Thoracic aorta (tissue), 2 donors: ENCODE results near the gene B4GALT7. TPM values are rescaled to one million over a fixed set of nuclear protein-coding genes. Genes with fewer than 3 reads are reported as not detected.

Experiments
- ATAC-seq: fragments of 150-250 bp; one replicate; pipeline ENCODE4 v1.8.0; 2017; ENCODE audit warnings: low read depth; ENCODE audit not compliant: insufficient number of reproducible peaks, low FRiP score
- DNase-seq: peaks from one replicate; pipeline ENCODE4 v3.0.0-alpha.2; 2020; ENCODE audit warnings: low spot score
- H3K27ac ChIP-seq, 2 donors: fragments of 200-600 bp; sonication (generic); 1 replicate in 1 of 2; 2 replicates in 1 of 2; pipeline ENCODE4 v1.5.1; 2016; ENCODE audit warnings: mild to moderate bottlenecking in 2 of 2, moderate library complexity in 2 of 2
- H3K27me3 ChIP-seq: fragments of 200-600 bp; sonication (generic); replicated peaks from 2 replicates; pipeline ENCODE4 v1.6.0; 2016; ENCODE audit warnings: mild to moderate bottlenecking; ENCODE audit not compliant: insufficient read depth
- H3K36me3 ChIP-seq: fragments of 200-600 bp; sonication (generic); one replicate; pipeline ENCODE4 v1.5.1; 2016
- H3K4me1 ChIP-seq, 2 donors: fragments of 200-600 bp; sonication (generic); 1 replicate in 1 of 2; 2 replicates in 1 of 2; pipeline versions ENCODE4 v1.5.1 to v1.6.0; 2016; ENCODE audit warnings: low read depth in 2 of 2, mild to moderate bottlenecking in 1 of 2; ENCODE audit not compliant: control insufficient read depth in 1 of 2
- H3K4me3 ChIP-seq: fragments of 200-600 bp; sonication (generic); 2 replicates; pipeline ENCODE4 v1.5.1; 2016; ENCODE audit warnings: mild to moderate bottlenecking
- H3K9me3 ChIP-seq: fragments of 200-600 bp; sonication (generic); 2 replicates; pipeline ENCODE4 v1.5.1; 2016
- total RNA-seq, 2 donors: library from RNA; depleted of rRNA; stranded (reverse); fragments of >200 nt; gene quantifications; one replicate each; pipeline versions ENCODE4 v1.1.0 to v1.2.3, GENCODE V29; 2016
- TF ChIP-seq, protein P1 (sequence below): fragments of 200-600 bp; sonication (generic); IDR thresholded peaks from one replicate; pipeline ENCODE4 v1.5.1; 2019; ENCODE audit warnings: antibody characterized with exemption

B4GALT7 gene
- total RNA-seq, 2 donors from 2014 or later = 17.8 to 29.8 TPM

DNA sequence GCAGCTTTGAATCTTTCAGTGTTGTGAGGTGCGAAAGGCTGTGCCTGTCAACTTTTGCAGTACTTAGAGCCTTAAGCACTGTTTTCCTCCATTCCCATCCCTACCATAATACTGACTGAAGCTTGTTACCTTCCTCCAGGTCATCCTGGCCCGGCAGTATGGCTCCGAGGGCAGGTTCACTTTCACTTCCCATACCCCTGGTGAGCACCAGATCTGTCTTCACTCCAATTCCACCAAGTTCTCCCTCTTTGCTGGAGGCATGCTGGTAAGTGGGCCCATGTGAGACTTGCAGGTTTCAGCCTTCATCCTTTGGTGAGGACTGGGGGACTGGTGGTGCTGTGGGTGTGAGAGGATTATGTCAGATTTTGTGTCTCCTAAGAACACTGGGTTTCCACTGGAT is 6.4 kb upstream of the B4GALT7 start:
- ATAC-seq = no peak
- no peak for DNase-seq
- no peaks in the 10 kb centered on the region for H3K9me3 ChIP-seq
- TF ChIP-seq, protein P1, sequence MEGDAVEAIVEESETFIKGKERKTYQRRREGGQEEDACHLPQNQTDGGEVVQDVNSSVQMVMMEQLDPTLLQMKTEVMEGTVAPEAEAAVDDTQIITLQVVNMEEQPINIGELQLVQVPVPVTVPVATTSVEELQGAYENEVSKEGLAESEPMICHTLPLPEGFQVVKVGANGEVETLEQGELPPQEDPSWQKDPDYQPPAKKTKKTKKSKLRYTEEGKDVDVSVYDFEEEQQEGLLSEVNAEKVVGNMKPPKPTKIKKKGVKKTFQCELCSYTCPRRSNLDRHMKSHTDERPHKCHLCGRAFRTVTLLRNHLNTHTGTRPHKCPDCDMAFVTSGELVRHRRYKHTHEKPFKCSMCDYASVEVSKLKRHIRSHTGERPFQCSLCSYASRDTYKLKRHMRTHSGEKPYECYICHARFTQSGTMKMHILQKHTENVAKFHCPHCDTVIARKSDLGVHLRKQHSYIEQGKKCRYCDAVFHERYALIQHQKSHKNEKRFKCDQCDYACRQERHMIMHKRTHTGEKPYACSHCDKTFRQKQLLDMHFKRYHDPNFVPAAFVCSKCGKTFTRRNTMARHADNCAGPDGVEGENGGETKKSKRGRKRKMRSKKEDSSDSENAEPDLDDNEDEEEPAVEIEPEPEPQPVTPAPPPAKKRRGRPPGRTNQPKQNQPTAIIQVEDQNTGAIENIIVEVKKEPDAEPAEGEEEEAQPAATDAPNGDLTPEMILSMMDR = no peak
- H3K4me3 ChIP-seq = no peak overlapping the region
- H3K36me3 ChIP-seq = peaks cover 29% of the 10 kb centered on the region
- H3K4me1 ChIP-seq = peaks cover 8 to 19% of the 10 kb centered on the region in 2 donors
- no peaks in the 10 kb centered on the region for H3K27me3 ChIP-seq
- no peak overlapping the region for H3K27ac ChIP-seq

DNA sequence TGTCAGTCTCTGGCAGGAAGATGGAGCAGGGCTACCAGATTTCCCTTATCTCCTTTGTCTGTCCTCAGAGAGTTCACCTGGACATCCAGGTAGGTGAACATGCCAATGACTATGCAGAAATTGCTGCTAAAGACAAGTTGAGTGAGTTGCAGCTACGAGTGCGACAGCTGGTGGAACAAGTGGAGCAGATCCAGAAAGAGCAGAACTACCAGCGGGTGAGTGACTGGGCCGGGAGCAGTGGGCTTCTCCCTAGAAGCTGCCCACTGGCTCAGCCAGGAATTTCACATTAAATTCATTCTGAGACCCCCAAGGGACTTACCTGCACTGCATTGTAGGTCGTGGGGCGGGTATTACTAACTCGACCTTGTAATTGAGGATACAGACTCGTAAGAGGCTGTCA is 5.9 kb upstream of the B4GALT7 start:
- DNase-seq (no peak), ATAC-seq (no peak)
- H3K27me3 ChIP-seq = no peaks in the 10 kb centered on the region
- TF ChIP-seq, protein P1 = no peak
- H3K27ac ChIP-seq = no peak overlapping the region
- peaks cover 29% of the 10 kb centered on the region for H3K36me3 ChIP-seq
- no peaks in the 10 kb centered on the region for H3K9me3 ChIP-seq
- H3K4me3 ChIP-seq = no peak overlapping the region
- peaks cover 9 to 19% of the 10 kb centered on the region in 2 donors for H3K4me1 ChIP-seq

DNA sequence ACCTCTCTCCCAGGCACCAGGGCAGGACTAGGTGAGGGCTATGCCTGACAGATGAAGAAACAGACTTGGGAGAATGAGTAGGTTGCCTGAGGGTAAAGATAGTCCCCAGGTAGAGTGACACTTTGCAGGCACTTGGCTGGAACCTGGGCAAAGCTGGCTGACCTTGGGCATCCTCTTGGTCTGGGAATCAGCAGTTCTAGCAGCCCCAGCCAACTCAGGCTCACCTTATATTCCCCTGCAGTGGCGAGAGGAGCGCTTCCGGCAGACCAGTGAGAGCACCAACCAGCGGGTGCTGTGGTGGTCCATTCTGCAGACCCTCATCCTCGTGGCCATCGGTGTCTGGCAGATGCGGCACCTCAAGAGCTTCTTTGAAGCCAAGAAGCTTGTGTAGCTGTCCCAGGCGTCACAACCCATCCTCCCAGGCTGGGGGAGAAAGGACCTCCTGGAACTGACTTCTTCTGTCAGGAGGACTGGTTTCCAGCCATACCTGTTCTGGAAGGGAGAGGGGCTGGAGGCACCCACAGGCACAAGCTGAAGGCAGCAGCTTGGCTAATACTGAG is 4.8 kb upstream of the B4GALT7 start:
- Histone ChIP-seq H3K9me3 (no peaks in the 10 kb centered on the region), H3K27ac (no peak overlapping the region), H3K4me3 (no peak overlapping the region), H3K4me1 (peaks cover 12 to 19% of the 10 kb centered on the region in 2 donors), H3K36me3 (peaks cover 29% of the 10 kb centered on the region), H3K27me3 (no peaks in the 10 kb centered on the region)
- no peak for DNase-seq
- no peak for ATAC-seq
- TF ChIP-seq, protein P1 = no peak

DNA sequence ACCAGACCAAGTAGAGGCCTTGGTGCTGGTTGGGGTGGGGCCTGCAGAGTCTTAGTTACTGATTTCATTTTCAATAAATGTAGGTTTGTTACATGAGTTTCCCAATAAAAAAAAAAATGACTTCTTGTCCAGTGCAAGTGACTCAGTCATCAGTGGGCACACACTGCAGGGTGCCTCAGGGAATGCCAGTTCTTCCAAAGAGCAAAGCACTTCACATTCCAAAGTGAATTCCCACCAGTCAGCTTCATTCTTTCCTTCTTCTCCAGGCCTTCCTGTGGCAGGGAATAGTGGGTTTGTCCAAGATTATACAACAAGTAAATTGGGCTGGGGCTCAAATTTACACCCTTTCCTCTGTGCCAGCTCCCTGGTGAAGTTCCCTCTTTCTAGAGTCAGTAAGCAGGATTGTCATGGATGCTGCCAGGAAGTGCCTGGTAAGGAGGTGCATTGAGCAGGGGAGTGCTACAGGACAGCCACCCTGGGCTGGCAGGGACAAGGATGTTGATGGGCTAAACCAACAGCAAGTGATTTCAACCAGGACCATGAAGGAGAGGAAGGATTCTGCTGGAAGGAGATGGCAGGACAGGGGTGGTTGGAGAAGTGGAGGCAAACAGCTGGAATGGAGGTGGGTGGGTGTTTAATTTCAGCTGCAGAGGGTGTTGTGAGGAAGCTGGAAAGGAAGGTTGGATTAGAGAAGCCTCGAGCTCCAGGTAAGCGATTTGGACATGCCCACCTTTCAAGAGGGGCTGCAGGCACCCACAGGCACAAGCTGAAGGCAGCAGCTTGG is 3.7 kb upstream of the B4GALT7 start:
- H3K9me3 ChIP-seq = no peaks in the 10 kb centered on the region
- no peak for ATAC-seq
- H3K27ac ChIP-seq = no peak overlapping the region
- no peaks in the 10 kb centered on the region for H3K27me3 ChIP-seq
- peaks cover 12 to 26% of the 10 kb centered on the region in 2 donors for H3K4me1 ChIP-seq
- DNase-seq = no peak
- H3K4me3 ChIP-seq = no peak overlapping the region
- peaks cover 29% of the 10 kb centered on the region for H3K36me3 ChIP-seq
- TF ChIP-seq, protein P1 = no peak

DNA sequence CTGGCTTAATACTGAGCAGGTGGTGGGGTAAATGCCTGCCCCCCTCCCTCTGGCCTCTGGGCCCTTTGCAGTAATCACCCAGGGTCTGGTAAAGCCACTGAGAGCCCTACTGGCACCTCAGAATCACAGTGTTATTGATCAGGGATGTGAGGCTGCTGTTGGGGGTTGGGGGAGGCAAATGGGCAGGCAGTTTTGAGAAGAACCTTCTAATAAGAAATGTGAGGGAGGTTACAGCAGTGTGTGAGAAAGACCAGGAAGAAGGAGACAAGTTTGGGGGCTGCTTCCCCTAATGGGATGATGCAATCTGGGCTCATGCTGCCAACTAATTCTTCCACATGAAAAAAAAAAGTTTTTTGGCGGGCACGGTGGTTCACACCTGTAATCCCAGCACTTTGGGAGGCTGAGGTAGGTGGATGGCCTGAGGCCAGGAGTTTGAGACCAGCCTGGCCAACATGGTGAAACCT is 3.1 kb upstream of the B4GALT7 start:
- peaks cover 29% of the 10 kb centered on the region for H3K36me3 ChIP-seq
- TF ChIP-seq, protein P1 = no peak
- H3K4me1 ChIP-seq = peaks cover 12 to 30% of the 10 kb centered on the region in 2 donors
- no peaks in the 10 kb centered on the region for H3K27me3 ChIP-seq
- ATAC-seq (no peak), DNase-seq (no peak)
- no peak overlapping the region for H3K27ac ChIP-seq
- H3K4me3 ChIP-seq = no peak overlapping the region
- H3K9me3 ChIP-seq = no peaks in the 10 kb centered on the region
